ENCODE results near the gene PSMG1. TPM values are rescaled to one million over a fixed set of nuclear protein-coding genes. Genes with fewer than 3 reads are reported as not detected.

PSMG1 gene
- total and polyA plus RNA-seq, 2 of the 8 experiments (the other 6 are each of a cell fraction or from before 2014, with no cell fraction given) = 50.7 to 93.7 TPM

DNA sequence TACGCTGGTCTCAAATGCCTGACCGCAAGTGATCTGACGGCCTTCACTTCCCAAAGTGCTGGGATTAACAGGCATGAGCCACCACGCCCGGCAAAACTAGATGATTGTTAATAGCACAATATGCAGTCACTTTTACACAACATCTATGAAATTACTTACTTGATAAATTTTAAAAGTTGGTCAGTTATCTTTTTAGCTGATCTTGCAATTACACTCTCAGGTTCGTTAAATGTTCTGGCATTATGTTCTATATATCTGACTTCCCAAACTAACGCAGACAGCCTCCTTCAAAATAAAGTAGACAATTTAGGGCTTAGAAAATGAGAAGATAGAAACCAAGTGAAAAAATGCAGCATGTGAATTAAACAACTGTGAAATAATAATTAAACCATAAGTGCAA lies 31.8 kb upstream of the PSMG1 start:
- H3K18ac ChIP-seq (ENCODE audit: extremely low read depth, low read length) = no peak overlapping the region
- no peak overlapping the region for H3K9ac ChIP-seq (replicated peaks in 1 of 4; ENCODE audit: extremely low read depth in 1 of 4, low read depth in 3 of 4, low read length in 3 of 4)
- no peaks in the 10 kb centered on the region for H4K20me1 ChIP-seq (replicated peaks in 1 of 2; ENCODE audit: control insufficient read depth in 1 of 2, insufficient read depth in 2 of 2, low read length in 2 of 2)
- no peak for FAIRE-seq
- no peaks in the 10 kb centered on the region for H3K27me3 ChIP-seq (replicated peaks in 1 of 4; ENCODE audit: control insufficient read depth in 3 of 4, extremely low read depth in 1 of 4, insufficient read depth in 3 of 4, low read length in 3 of 4)
- no peak overlapping the region for H2BK120ac ChIP-seq (replicated peaks; ENCODE audit: low read depth, low read length)
- no peak overlapping the region for H3K23ac ChIP-seq (ENCODE audit: insufficient read length)
- no peak overlapping the region for H2BK20ac ChIP-seq (ENCODE audit: low read length)
- no peaks in the 10 kb centered on the region for H3K4me1 ChIP-seq (replicated peaks in 1 of 4; ENCODE audit: control insufficient read depth in 3 of 4, insufficient read depth in 4 of 4, low read length in 3 of 4)
- H2AK5ac ChIP-seq (ENCODE audit: low read depth, low read length) = no peak overlapping the region
- H4K91ac ChIP-seq (replicated peaks; ENCODE audit: insufficient read length, low read length) = no peak overlapping the region
- ChIA-PET POLR2A (ENCODE audit: partially characterized antibody) (no interaction called here), CTCF (ENCODE audit: partially characterized antibody) (no interaction called here)
- DNase-seq (ENCODE audit: low read depth in 1 of 2, low spot score in 2 of 2) = no peak
- no peaks in the 10 kb centered on the region for H3K79me2 ChIP-seq (ENCODE audit: control insufficient read depth in 1 of 2, insufficient read depth in 2 of 2, low read length in 2 of 2)
- H4K8ac ChIP-seq (ENCODE audit: extremely low read depth, insufficient read depth, low read length) = no peak overlapping the region
- no peak overlapping the region for H2BK5ac ChIP-seq (ENCODE audit: low read depth, low read length)
- no peaks in the 10 kb centered on the region for H3K79me1 ChIP-seq (ENCODE audit: low read depth, low read length)
- H3K36me3 ChIP-seq (ENCODE audit: control insufficient read depth in 2 of 4, insufficient read depth in 4 of 4, low read length in 3 of 4) = peaks cover 0 to 78% (median 17%) of the 10 kb centered on the region in 4 experiments; a peak in 7 of 8 replicates
- no peak overlapping the region for H2BK12ac ChIP-seq (ENCODE audit: low read depth, low read length)
- WGBS, 2 experiments (ENCODE audit: extremely low coverage in 1 of 2, insufficient coverage in 1 of 2, insufficient read length in 1 of 2, insufficient replicate concordance in 2 of 2, low coverage in 1 of 2, low lambda C conversion rate in 2 of 2, missing lambda C conversion rate in 1 of 2) = 87% methylated on average over 7 of the region's 7 CpGs; no CpG with 5 or more reads in 1 of the 2 experiments
- no peaks in the 10 kb centered on the region for H3K23me2 ChIP-seq (ENCODE audit: low read depth, low read length)
- H3K4ac ChIP-seq (replicated peaks; ENCODE audit: insufficient read length, low read depth, low read length) = no peak overlapping the region
- H3K27ac ChIP-seq (ENCODE audit: low read depth, low read length) = no peak overlapping the region
- H3K14ac ChIP-seq (ENCODE audit: insufficient read length) = no peak overlapping the region
- H4K5ac ChIP-seq (ENCODE audit: insufficient read length, low read depth, low read length) = no peak overlapping the region
- H2AFZ ChIP-seq (ENCODE audit: low read length) = no peak overlapping the region
- no peak overlapping the region for H3K4me3 ChIP-seq (ENCODE audit: extremely low read depth in 1 of 4, insufficient read depth in 2 of 4, low read depth in 3 of 4, low read length in 4 of 4)
- H3K9me3 ChIP-seq (ENCODE audit: insufficient read depth in 2 of 2, low read depth in 1 of 2, low read length in 1 of 2) = no peaks in the 10 kb centered on the region
- H2BK15ac ChIP-seq (ENCODE audit: low read length) = no peak overlapping the region
- H3K56ac ChIP-seq (replicated peaks; ENCODE audit: insufficient read length, low read depth, low read length) = no peak overlapping the region
- no peak overlapping the region for H3K4me2 ChIP-seq (ENCODE audit: insufficient read depth in 1 of 2, low read depth in 2 of 2, low read length in 2 of 2)
- TF ChIP-seq CTBP2 (IDR thresholded peaks at IDR 0.05; ENCODE audit: borderline replicate concordance, insufficient read depth, insufficient read length, low read length) (no peak), MAFK (IDR thresholded peaks at IDR 0.05; ENCODE audit: low read depth, low read length) (peak; percentile 25; the same call in 1 of the 2 replicates), TAF1 (IDR thresholded peaks at IDR 0.05; ENCODE audit: low read depth, low read length) (no peak)

Measured in H1 (cell line).